ENCODE measurements around the gene ISL1.

Gene ISL1

GRCh38 chr5:51383131-51384121 is at the start of gene ISL1:
ISL1 (plus strand) TSS chr5:51383448; CDS start chr5:51383672, 224 bp downstream.
- no peak for DNase-seq

GRCh38 chr5:51336878-51337277 is 46.4 kb upstream of the ISL1 start:
- no peak for DNase-seq

GRCh38 chr5:51345106-51345505 is 38.1 kb upstream of the ISL1 start:
- DNase-seq: no peak

GRCh38 chr5:51347157-51347556 is 36.1 kb upstream of the ISL1 start:
- no peak for DNase-seq

- DNase-seq: no peak
Measured at GRCh38 chr5:51347704-51348103, 35.5 kb upstream of the ISL1 start.

- DNase-seq: no peak
Measured at GRCh38 chr5:51371052-51371451, 12.2 kb upstream of the ISL1 start.

- no peak for DNase-seq
Measured at GRCh38 chr5:51373880-51374523, 9.2 kb upstream of the ISL1 start.

- no peak for DNase-seq
Measured at GRCh38 chr5:51375084-51375483, 8.2 kb upstream of the ISL1 start.

- no peak for DNase-seq
Measured at GRCh38 chr5:51376509-51376908, 6.7 kb upstream of the ISL1 start.

GRCh38 chr5:51377151-51378060 is 5.8 kb upstream of the ISL1 start:
- DNase-seq: no peak

GRCh38 chr5:51378061-51378409 is 5.2 kb upstream of the ISL1 start:
- DNase-seq: no peak

GRCh38 chr5:51378448-51379330 is 4.6 kb upstream of the ISL1 start:
- no peak for DNase-seq

- no peak for DNase-seq
Measured at GRCh38 chr5:51379331-51379700, 3.9 kb upstream of the ISL1 start.

GRCh38 chr5:51380603-51381207 is 2.5 kb upstream of the ISL1 start:
- no peak for DNase-seq

- no peak for DNase-seq
Measured at GRCh38 chr5:51381761-51382474, 1.3 kb upstream of the ISL1 start.

GRCh38 chr5:51382521-51383130 is 622 bp upstream of the ISL1 start:
- DNase-seq: no peak

GRCh38 chr5:51384281-51384840 is 1.1 kb downstream of the ISL1 start:
- no peak for DNase-seq

- DNase-seq: no peak
Measured at GRCh38 chr5:51385216-51385615, 2.0 kb downstream of the ISL1 start.

- no peak for DNase-seq
Measured at GRCh38 chr5:51386916-51387883, 4.0 kb downstream of the ISL1 start.

Measured in SIG-M5 (cell line).